Heart right ventricle (tissue), 16 donors: ENCODE data around the gene SRMS. TPM values are rescaled to one million over a fixed set of nuclear protein-coding genes. Genes with fewer than 3 reads are reported as not detected.

Experiments
- ATAC-seq, 8 donors: fragments of 200-7000 bp; cut with Tn5 transposase; one replicate each; pipeline ENCODE4 v1.9.1; 2020; ENCODE audit warnings: mild to moderate bottlenecking in 8 of 8, moderate library complexity in 8 of 8, moderate number of reproducible peaks in 1 of 8
- DNase-seq, 2 donors: peaks; one replicate each; pipeline ENCODE4 v3.0.0-alpha.2; 2020
- H3K27ac ChIP-seq, 10 donors: fragments of 200-600 bp; sonication (generic) in 2 of 10; one replicate each; pipeline versions ENCODE4 v1.5.0 to v1.8.0; 2020 to 2022; ENCODE audit warnings: mild to moderate bottlenecking in 3 of 10
- H3K27me3 ChIP-seq, 7 donors: fragments of 200-600 bp; one replicate each; pipeline ENCODE4 v1.8.0; 2021 to 2022; ENCODE audit warnings: mild to moderate bottlenecking in 2 of 7
- H3K36me3 ChIP-seq, 9 donors: fragments of 200-600 bp; sonication (generic) in 1 of 9; one replicate each; pipeline versions ENCODE4 v1.5.0 to v1.8.0; 2020 to 2022; ENCODE audit warnings: mild to moderate bottlenecking in 2 of 9
- H3K4me1 ChIP-seq, 9 donors: fragments of 200-600 bp; sonication (generic) in 1 of 9; one replicate each; pipeline versions ENCODE4 v1.5.0 to v1.8.0; 2020 to 2022; ENCODE audit warnings: mild to moderate bottlenecking in 4 of 9
- H3K4me3 ChIP-seq, 10 donors: fragments of 200-600 bp; sonication (generic) in 2 of 10; one replicate each; pipeline versions ENCODE4 v1.5.0 to v1.8.0; 2020 to 2022; ENCODE audit warnings: mild to moderate bottlenecking in 7 of 10, moderate library complexity in 2 of 10
- H3K9me3 ChIP-seq, 11 donors: fragments of 200-600 bp in 10 of 11; sonication (generic) in 2 of 11; one replicate each; pipeline versions ENCODE4 v1.5.0 to v1.8.0; 2013 to 2022; ENCODE audit warnings: mild to moderate bottlenecking in 2 of 11, control low read depth in 1 of 11, moderate library complexity in 1 of 11
- WGBS, 2 donors: extraction: QIAGEN DNeasy Blood & Tissue Kit; methylation state at CpG; one replicate each; pipeline ENCODE4 v1.1.7; 2013; ENCODE audit warnings: inconsistent platforms in 1 of 2; 5-methylcytosine and 5-hydroxymethylcytosine counted together
- intact Hi-C, 10 donors: fragments of 100-400 bp; cut with DNase I; formaldehyde crosslinking; loops; one replicate each; pipeline versions ENCODE4 v1.11.1 to v1.14.2; 2022
- polyA plus RNA-seq, 2 donors: library from polyadenylated mRNA; stranded (reverse); fragments of 200-250 nt; gene quantifications; one replicate each; pipeline ENCODE4 v1.2.3, GENCODE V29; 2013
- total RNA-seq, 10 donors: library from RNA; stranded (reverse); fragmentation: NEBNext Ultra II Directional in 3 of 10; extraction: Animal tissue kit (Norgen Biotek cat#: 25700) in 3 of 10; gene quantifications; one replicate each; pipeline versions ENCODE4 v1.2.1 to v1.2.4, GENCODE V29; 2021 to 2023
- TF ChIP-seq, protein P1 (sequence below), 9 donors: fragments of 200-600 bp; sonication (generic) in 2 of 9; IDR thresholded peaks; one replicate each; pipeline versions ENCODE4 v1.5.0 to v1.8.0; 2021 to 2022; ENCODE audit warnings: antibody characterized with exemption in 9 of 9, mild to moderate bottlenecking in 5 of 9, moderate library complexity in 1 of 9
- donor health status: Arrhythmogenic right ventricular cardiomyopathy.
- donor health status: ischemic (EF 13 %, LVEDD 7.1; RV severe dilation, severe dysfunction).
- donor health status: healthy with polysubstance abuse.
- donor health status: DM: no; HTN: yes; CAD: no.
- donor health status: DM: no; HTN: no; CAD: no.
- donor health status: ischemic (EF 25% LVEDD 6.9; RV normal size, moderate dysfunction).
- donor health status: ischemic (EF 25% LVEDD 5.7; RV mildly dilated, moderate dysfunction).
- donor health status: healthy.
- donor health status: DM: yes; HTN: yes; CAD: no.
- donor health status: Ischemic cardiomyopathy.
- donor health status: ischemic (EF 35%, LVEDD 5.7; RV mildly dilated, moderate dysfunction).
- donor health status: nonischemic (EF 11% LVEDD 7.7; RV severe dilation, severe dysfunction).
- donor health status: DM: yes; HTN: yes; CAD: no.
- donor health status: PGD.
- donor health status: ischemic (EF 29% LVEDD 5.4; RV normal size, mild dysfunction).
- donor health status: nonischemic (EF 23%, LVEDD 6.1; RV moderate dilation, normal function).

The SRMS gene
- total and polyA plus RNA-seq, 12 donors, result not detected

- WGBS, 2 donors, result 67 to 72% methylated on average over 3 of the region's 3 CpGs
Observed at GRCh38 chr20:63525185-63525584, 22.4 kb downstream of the SRMS start.

GRCh38 chr20:63522981-63523611, 24.5 kb downstream of the SRMS start:
- H3K27ac ChIP-seq, result no peak overlapping the region
- peaks cover 0 to 23% (median 4%) of the 10 kb centered on the region in 9 donors for H3K36me3 ChIP-seq
- ATAC-seq (no peak), DNase-seq (peak in 1 of 2 donors; percentile 21)
- peaks cover 14 to 39% (median 22%) of the 10 kb centered on the region in 9 donors for H3K4me1 ChIP-seq
- peaks cover 0 to 7% (median 0%) of the 10 kb centered on the region in 11 donors for H3K9me3 ChIP-seq
- peaks cover 0 to 3% (median 0%) of the 10 kb centered on the region in 7 donors for H3K27me3 ChIP-seq
- WGBS, 2 donors, result 92 to 97% methylated on average over 11 of the region's 11 CpGs
- intact Hi-C loops, result loop anchor here in 2 of 10 donors (10.0 kb wide), 1 partner anchor 78 kb away; no protein-coding TSS in a partner anchor
- H3K4me3 ChIP-seq, result no peak overlapping the region
- TF ChIP-seq, protein P1, sequence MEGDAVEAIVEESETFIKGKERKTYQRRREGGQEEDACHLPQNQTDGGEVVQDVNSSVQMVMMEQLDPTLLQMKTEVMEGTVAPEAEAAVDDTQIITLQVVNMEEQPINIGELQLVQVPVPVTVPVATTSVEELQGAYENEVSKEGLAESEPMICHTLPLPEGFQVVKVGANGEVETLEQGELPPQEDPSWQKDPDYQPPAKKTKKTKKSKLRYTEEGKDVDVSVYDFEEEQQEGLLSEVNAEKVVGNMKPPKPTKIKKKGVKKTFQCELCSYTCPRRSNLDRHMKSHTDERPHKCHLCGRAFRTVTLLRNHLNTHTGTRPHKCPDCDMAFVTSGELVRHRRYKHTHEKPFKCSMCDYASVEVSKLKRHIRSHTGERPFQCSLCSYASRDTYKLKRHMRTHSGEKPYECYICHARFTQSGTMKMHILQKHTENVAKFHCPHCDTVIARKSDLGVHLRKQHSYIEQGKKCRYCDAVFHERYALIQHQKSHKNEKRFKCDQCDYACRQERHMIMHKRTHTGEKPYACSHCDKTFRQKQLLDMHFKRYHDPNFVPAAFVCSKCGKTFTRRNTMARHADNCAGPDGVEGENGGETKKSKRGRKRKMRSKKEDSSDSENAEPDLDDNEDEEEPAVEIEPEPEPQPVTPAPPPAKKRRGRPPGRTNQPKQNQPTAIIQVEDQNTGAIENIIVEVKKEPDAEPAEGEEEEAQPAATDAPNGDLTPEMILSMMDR (IDR thresholded peaks at IDR 0.05), result no peak

More at GRCh38 chr20:63525185-63525584, 22.4 kb downstream of the SRMS start:
- ATAC-seq (no peak), DNase-seq (no peak)
- H3K27me3 ChIP-seq, result no peaks in the 10 kb centered on the region
- no peak overlapping the region for H3K4me3 ChIP-seq
- H3K4me1 ChIP-seq, result peaks cover 14 to 24% (median 19%) of the 10 kb centered on the region in 9 donors
- H3K27ac ChIP-seq, result no peak overlapping the region
- H3K36me3 ChIP-seq, result peaks cover 0 to 23% (median 4%) of the 10 kb centered on the region in 9 donors
- intact Hi-C loops, result loop anchor here in 3 of 10 donors (5.0 to 10.0 kb wide), 2 partner anchors 80 to 102 kb away; partner anchors contain the start of gene GMEB2 (in 1 of the 3)
- H3K9me3 ChIP-seq, result peaks cover 0 to 7% (median 0%) of the 10 kb centered on the region in 11 donors
- TF ChIP-seq, protein P1 (IDR thresholded peaks at IDR 0.05), result no peak

DNA sequence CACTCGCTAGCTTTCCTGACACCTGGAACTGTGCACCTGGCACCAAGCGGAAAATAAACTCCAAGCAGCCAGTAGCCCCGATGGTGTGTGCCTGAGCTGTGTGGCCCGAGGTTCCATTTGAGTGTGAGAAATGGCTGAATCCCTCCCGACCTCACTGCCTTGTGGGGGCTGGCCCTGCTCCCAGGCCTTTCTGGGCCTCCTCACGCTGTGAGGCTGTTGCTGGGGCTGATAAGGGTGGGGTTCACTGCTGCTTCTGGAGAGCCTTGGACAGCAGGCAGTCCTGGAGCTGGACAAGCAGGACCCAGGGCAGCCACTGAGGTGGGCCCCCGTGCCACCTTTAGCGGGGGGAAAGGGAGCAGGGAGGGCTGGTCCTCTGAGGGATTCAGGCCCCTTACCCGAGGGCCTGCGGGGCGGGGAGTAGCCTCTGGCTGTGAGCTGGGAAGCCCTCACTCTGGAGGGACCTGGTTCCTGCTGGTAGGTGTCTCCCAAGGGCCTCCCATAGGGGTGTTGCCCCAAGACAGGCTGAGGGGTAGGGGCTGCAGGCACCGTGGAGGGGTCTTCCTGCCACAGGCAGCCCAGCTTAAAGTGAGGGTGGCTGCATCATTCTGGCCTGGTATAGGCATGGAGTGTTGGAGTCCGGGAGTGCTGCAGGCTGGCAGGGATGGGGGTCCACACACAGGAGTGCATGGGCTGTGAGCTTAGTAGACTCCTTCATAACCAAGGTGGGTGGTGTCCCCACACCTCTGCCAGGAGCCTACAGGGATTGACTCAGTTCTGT, 25.3 kb downstream of the SRMS start:
- Histone ChIP-seq H3K4me3 (peak overlapping the region in 6 of 10 donors; percentile 69 to 88 (median 78)), H3K36me3 (peaks cover 0 to 23% (median 4%) of the 10 kb centered on the region in 9 donors), H3K4me1 (peaks cover 14 to 39% (median 22%) of the 10 kb centered on the region in 9 donors), H3K27me3 (peaks cover 0 to 3% (median 0%) of the 10 kb centered on the region in 7 donors), H3K27ac (peak overlapping the region in 1 of 10 donors; percentile 28), H3K9me3 (peaks cover 0 to 7% (median 0%) of the 10 kb centered on the region in 11 donors)
- no peak for ATAC-seq
- WGBS, 2 donors, result 65% methylated on average over 13 of the region's 13 CpGs
- TF ChIP-seq, protein P1 (IDR thresholded peaks at IDR 0.05), result no peak
- intact Hi-C loops, result loop anchor here in 2 of 10 donors (10.0 kb wide), 1 partner anchor 77 kb away; no protein-coding TSS in a partner anchor
- DNase-seq, result no peak

DNA sequence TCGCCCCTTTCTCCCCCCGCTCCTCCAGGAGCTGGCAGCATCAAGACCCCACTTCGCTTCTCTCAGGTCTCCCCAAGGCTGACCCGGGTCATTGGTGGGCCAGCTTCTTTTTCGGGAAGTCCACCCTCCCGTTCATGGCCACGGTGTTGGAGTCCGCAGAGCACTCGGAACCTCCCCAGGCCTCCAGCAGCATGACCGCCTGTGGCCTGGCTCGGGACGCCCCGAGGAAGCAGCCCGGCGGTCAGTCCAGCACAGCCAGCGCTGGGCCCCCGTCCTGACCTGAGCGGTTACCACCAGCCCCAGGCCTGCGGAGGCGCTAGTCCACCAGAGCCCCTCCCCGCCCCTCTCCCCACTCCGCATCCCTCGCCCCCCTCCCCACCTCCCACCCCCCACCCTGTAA, 25.9 kb downstream of the SRMS start:
- 12 to 34% methylated on average over 23 of the region's 23 CpGs for WGBS, 2 donors
- peak in 1 of 2 donors; percentile 22 for DNase-seq
- Histone ChIP-seq H3K36me3 (peaks cover 0 to 23% (median 4%) of the 10 kb centered on the region in 9 donors), H3K27ac (peak overlapping the region in 8 of 10 donors; percentile 90 to 97 (median 96)), H3K9me3 (peaks cover 0 to 7% (median 0%) of the 10 kb centered on the region in 11 donors), H3K27me3 (peaks cover 0 to 3% (median 0%) of the 10 kb centered on the region in 7 donors), H3K4me1 (peaks cover 14 to 39% (median 22%) of the 10 kb centered on the region in 9 donors), H3K4me3 (peak overlapping the region; percentile 55 to 99 (median 74))
- no peak for ATAC-seq
- intact Hi-C loops, result loop anchor here in 4 of 10 donors (2.0 to 10.0 kb wide), 2 partner anchors 25 to 77 kb away; no protein-coding TSS in a partner anchor
- TF ChIP-seq, protein P1 (IDR thresholded peaks at IDR 0.05), result no peak
